Caco-2 (cell line): ENCODE results near the gene AGFG1. TPM values are rescaled to one million over a fixed set of nuclear protein-coding genes. Genes with fewer than 3 reads are reported as not detected.
"Not testable (repeated sequence)": the region's sequence is repeated elsewhere in the genome, so short reads cannot be mapped to it uniquely, and the experiment has no call there.

ENCODE experiments used
- BruUV-seq: library from RNA; stranded (reverse); fragments of 400-500 nt; replicated peaks from 2 replicates; lab custom pipeline; 2021; lab: Mats Ljungman, UMichigan
- CTCF ChIA-PET: fragments of 300-600 bp; sonication (Branson Sonifier 250); formaldehyde crosslinking; loops from one replicate; lab custom pipeline; 2022; ENCODE audit warnings: antibody characterized with exemption; lab: Charles Lee
- POLR2A ChIA-PET: fragments of 300-600 bp; sonication (Branson Sonifier 250); formaldehyde crosslinking; loops from one replicate; lab custom pipeline; 2022; ENCODE audit warnings: antibody characterized with exemption; lab: Charles Lee
- DNase-seq, 2 experiments: peaks; one replicate each; pipeline versions ENCODE4 v3.0.0 to v3.0.0-alpha.2; 2020 to 2022
- H3K27me3 ChIP-seq: replicated peaks from 2 replicates; pipeline ENCODE4 v1.6.0; 2011; ENCODE audit warnings: low read length; ENCODE audit not compliant: control insufficient read depth, insufficient read depth
- H3K36me3 ChIP-seq: 2 replicates; pipeline ENCODE4 v1.5.1; 2011; ENCODE audit warnings: low read length; ENCODE audit not compliant: control insufficient read depth, insufficient read depth
- H3K4me1 ChIP-seq: fragments of 250-450 bp; sonication (Bioruptor Pico); 2 replicates; pipeline ENCODE4 v1.5.1; 2020; ENCODE audit warnings: mild to moderate bottlenecking
- H3K4me3 ChIP-seq: 2 replicates; pipeline ENCODE4 v1.5.1; 2011; ENCODE audit warnings: low read depth, mild to moderate bottlenecking, control low read depth, low read length
- H3K9me3 ChIP-seq: fragments of 250-450 bp; sonication (Bioruptor Pico); 2 replicates; pipeline ENCODE4 v1.5.1; 2020; ENCODE audit warnings: mild to moderate bottlenecking, moderate library complexity
- H3K27ac Mint-ChIP-seq: one replicate; pipeline ENCODE4 v1.8.0; 2022; ENCODE audit warnings: mixed read lengths; ENCODE audit not compliant: unreplicated experiment
- H3K27me3 Mint-ChIP-seq: one replicate; pipeline ENCODE4 v1.8.0; 2022; ENCODE audit warnings: mixed read lengths; ENCODE audit not compliant: insufficient read depth, unreplicated experiment
- H3K36me3 Mint-ChIP-seq: one replicate; pipeline ENCODE4 v1.8.0; 2022; ENCODE audit warnings: mild to moderate bottlenecking, mixed read lengths; ENCODE audit not compliant: insufficient read depth, unreplicated experiment
- H3K4me1 Mint-ChIP-seq: one replicate; pipeline ENCODE4 v1.8.0; 2022; ENCODE audit warnings: low read depth, mixed read lengths; ENCODE audit not compliant: unreplicated experiment
- H3K4me3 Mint-ChIP-seq: one replicate; pipeline ENCODE4 v1.8.0; 2022; ENCODE audit warnings: mild to moderate bottlenecking, moderate library complexity, mixed read lengths; ENCODE audit not compliant: unreplicated experiment
- H3K9me3 Mint-ChIP-seq: one replicate; pipeline ENCODE4 v1.8.0; 2022; ENCODE audit warnings: mixed read lengths; ENCODE audit not compliant: unreplicated experiment
- CTCF ChIP-seq, 2 experiments: fragments of 200-600 bp in 1 of 2; IDR thresholded peaks; 1 replicate in 1 of 2; 2 replicates in 1 of 2; pipeline versions ENCODE4 v1.5.1 to v1.8.0; 2011 to 2022; ENCODE audit warnings: antibody characterized with exemption in 1 of 2, control low read depth in 1 of 2, inconsistent platforms in 1 of 2, low read depth in 1 of 2, low read length in 1 of 2, mild to moderate bottlenecking in 1 of 2, moderate library complexity in 1 of 2; ENCODE audit not compliant: insufficient read depth in 1 of 2, severe bottlenecking in 1 of 2, unreplicated experiment in 1 of 2
- intact Hi-C: fragments of 100-400 bp; cut with micrococcal nuclease; formaldehyde crosslinking; loops from one replicate; pipeline ENCODE4 v1.10.0; 2022; ENCODE audit not compliant: unreplicated experiment
- total RNA-seq: library from RNA; stranded (reverse); gene quantifications from 2 replicates; pipeline ENCODE4 v1.2.3, GENCODE V29; 2022

The AGFG1 gene
- total RNA-seq, 1 experiment from 2014 or later: 73.1 TPM

- POLR2A ChIA-PET: no interaction called here
- Mint-ChIP-seq H3K4me1 (peaks cover 16% of the 10 kb centered on the region), H3K36me3 (peaks cover 23% of the 10 kb centered on the region), H3K4me3 (no peak overlapping the region), H3K27ac (no peak overlapping the region), H3K27me3 (no peaks in the 10 kb centered on the region), H3K9me3 (no peaks in the 10 kb centered on the region)
- CTCF ChIA-PET: no interaction called here
- TF ChIP-seq CTCF (IDR thresholded peaks at IDR 0.05; ENCODE audit: insufficient read depth in 1 of 2, low read depth in 1 of 2, low read length in 1 of 2, severe bottlenecking in 1 of 2, unreplicated experiment in 1 of 2): no peak
- Histone ChIP-seq H3K4me1 (no peaks in the 10 kb centered on the region), H3K36me3 (no peaks in the 10 kb centered on the region), H3K27me3 (no peaks in the 10 kb centered on the region), H3K9me3 (no peaks in the 10 kb centered on the region), H3K4me3 (no peak overlapping the region)
- no TSS peak for BruUV-seq
- DNase-seq: no peak
- intact Hi-C loops: no loop called here
Observed at GRCh38 chr2:227517724-227518123, 45.8 kb downstream of the AGFG1 start.

- H3K27ac Mint-ChIP-seq, CTCF ChIA-PET, H3K4me3 ChIP-seq, intact Hi-C loops, H3K27me3 Mint-ChIP-seq, BruUV-seq, H3K4me1 ChIP-seq, H3K4me3 Mint-ChIP-seq, DNase-seq, H3K36me3 ChIP-seq, POLR2A ChIA-PET, H3K9me3 Mint-ChIP-seq, H3K27me3 ChIP-seq, H3K9me3 ChIP-seq: not testable (repeated sequence)
- H3K4me1 Mint-ChIP-seq: peaks cover 16% of the 10 kb centered on the region
- peaks cover 23% of the 10 kb centered on the region for H3K36me3 Mint-ChIP-seq
Observed at GRCh38 chr2:227518278-227518865, 46.4 kb downstream of the AGFG1 start.

DNA sequence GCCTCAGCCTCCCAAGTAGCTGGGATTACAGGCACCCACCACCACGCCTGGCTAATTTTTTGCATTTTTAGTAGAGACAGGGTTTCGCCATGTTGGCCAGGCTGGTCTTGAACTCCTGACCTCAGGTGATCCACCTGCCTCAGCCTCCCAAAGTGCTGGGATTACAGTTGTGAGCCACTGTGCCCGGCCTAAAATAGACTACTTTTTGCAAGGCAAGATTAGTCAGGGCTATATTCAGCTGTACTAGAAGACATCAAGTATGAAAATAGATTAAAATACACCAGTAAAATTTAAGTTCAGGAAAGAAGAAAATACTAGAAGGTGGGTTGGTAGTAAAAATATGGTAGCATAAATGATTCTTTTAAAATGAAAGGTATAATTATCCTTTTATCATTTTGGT, 49.2 kb downstream of the AGFG1 start:
- H3K27ac Mint-ChIP-seq, H3K9me3 ChIP-seq, intact Hi-C loops, H3K4me3 Mint-ChIP-seq, H3K9me3 Mint-ChIP-seq, DNase-seq, H3K4me1 Mint-ChIP-seq, POLR2A ChIA-PET, H3K4me3 ChIP-seq, H3K4me1 ChIP-seq, H3K27me3 Mint-ChIP-seq, H3K27me3 ChIP-seq, H3K36me3 ChIP-seq, CTCF ChIA-PET, BruUV-seq: not testable (repeated sequence)
- H3K36me3 Mint-ChIP-seq: peaks cover 27% of the 10 kb centered on the region

DNA sequence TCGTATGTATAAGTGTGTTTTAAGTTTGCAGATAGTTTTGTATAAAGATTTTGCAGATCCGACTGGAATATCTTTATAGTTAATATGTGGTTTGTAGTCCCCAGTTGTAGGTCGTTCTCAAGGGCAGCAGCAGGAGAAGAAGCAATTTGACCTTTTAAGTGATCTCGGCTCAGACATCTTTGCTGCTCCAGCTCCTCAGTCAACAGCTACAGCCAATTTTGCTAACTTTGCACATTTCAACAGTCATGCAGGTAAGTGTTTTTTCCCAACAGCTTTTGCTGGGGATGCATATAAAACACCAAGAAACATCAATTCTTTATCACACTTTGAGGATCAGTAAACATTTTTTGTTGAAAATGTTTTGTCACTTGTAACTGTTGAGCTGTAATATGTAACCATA, 52.7 kb downstream of the AGFG1 start:
- Mint-ChIP-seq H3K4me3 (no peak overlapping the region), H3K27me3 (no peaks in the 10 kb centered on the region), H3K4me1 (no peaks in the 10 kb centered on the region), H3K27ac (no peak overlapping the region), H3K36me3 (peaks cover 27% of the 10 kb centered on the region), H3K9me3 (no peaks in the 10 kb centered on the region)
- BruUV-seq: no TSS peak
- no peaks in the 10 kb centered on the region for H3K36me3 ChIP-seq
- H3K9me3 ChIP-seq: no peaks in the 10 kb centered on the region
- ChIA-PET POLR2A (no interaction called here), CTCF (no interaction called here)
- no peak for DNase-seq
- intact Hi-C loops: no loop called here
- H3K4me3 ChIP-seq: no peak overlapping the region
- no peak for TF ChIP-seq CTCF (IDR thresholded peaks at IDR 0.05; ENCODE audit: insufficient read depth in 1 of 2, low read depth in 1 of 2, low read length in 1 of 2, severe bottlenecking in 1 of 2, unreplicated experiment in 1 of 2)
- no peaks in the 10 kb centered on the region for H3K27me3 ChIP-seq
- no peaks in the 10 kb centered on the region for H3K4me1 ChIP-seq
